ENCODE data around the gene MAST4.
A peak's percentile ranks its signal among the peaks of the same experiment; 100 is the strongest.

Gene MAST4

GRCh38 chr5:66896171-66896570, 300.0 kb downstream of the MAST4 start:
- no peak for DNase-seq

- DNase-seq, result no peak
These were observed 301.2 kb downstream of the MAST4 start for GRCh38 chr5:66897356-66897755.

- DNase-seq, result no peak
These were observed 302.2 kb downstream of the MAST4 start for GRCh38 chr5:66898241-66898995.

DNA sequence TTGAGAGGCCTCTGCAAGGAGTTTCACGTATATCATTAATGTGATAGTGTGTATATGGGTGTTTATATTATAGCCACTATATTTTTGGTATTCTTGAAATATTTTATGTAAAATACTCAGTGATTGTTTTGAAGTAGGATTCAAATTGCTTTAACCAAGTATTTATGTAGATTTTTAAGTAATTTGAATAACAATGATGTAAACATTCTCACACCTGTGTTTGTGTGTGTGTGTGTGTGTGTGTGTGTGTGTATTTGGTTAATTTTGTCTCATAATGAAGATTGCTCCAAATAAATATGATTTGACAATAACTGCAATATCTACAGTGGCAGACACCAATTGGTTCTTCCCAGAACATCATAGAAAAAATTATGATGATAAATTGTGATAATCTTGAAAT, 307.0 kb downstream of the MAST4 start:
- DNase-seq, result no peak

- DNase-seq, result no peak
These were observed 307.5 kb downstream of the MAST4 start for GRCh38 chr5:66903709-66904108.

DNA sequence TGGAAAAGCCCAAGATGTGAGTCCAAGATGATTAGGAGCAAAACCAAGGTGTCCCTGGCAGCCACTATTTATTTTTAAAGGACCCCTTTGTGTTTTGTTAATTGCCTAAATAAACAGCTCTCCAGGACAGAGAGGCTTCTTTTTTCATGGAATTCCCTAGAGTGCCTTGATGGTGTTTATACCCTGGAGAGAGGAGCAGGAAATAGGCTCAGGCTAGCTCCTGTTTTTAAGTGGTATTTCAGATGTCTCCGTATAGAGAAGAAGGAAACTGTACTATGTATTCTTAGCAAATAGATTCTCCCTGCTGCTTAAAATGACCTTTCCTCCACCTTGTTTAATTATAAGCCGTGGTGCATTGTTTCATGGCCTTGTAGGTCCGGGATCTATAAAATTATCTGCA, 308.0 kb downstream of the MAST4 start:
- DNase-seq, result no peak

DNA sequence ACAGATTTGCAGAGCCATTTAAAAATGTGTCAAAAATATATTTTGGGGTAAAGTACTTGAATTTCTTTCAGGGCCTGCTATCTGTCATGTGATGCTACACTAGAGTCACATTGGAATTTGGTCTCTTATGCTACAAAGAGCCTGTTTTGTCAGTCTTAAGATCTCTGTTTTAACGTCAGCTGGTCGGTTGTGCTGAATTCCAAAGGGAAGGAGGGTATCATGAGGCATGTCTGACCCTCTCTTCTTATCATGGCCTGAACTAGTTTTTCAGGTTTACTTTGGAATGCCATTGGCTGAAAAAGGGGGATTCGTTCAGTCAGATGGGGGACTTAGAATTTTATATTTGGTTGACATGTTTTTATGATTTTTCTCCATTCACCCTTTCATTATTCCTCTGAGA, 309.8 kb downstream of the MAST4 start:
- DNase-seq, result no peak

DNA sequence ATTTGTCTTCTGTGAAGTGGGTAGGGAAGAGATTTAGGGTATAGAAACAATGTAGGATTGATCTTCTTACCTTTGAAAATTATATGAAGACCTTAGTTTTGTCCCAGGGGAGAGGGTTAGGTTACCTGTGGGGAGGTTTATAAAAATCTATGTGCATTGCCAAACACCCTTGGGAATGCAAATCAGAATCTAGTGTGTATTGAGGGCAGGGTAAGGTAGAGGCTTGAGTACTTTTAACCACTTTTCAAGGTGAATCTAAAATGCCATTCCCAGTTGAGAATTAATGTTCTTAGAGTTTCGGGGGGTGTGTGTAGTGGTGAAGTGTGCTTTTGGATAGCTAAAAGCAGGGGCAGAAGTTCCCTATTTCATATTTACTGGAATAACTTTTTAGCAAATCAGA, 312.0 kb downstream of the MAST4 start:
- DNase-seq, result no peak

GRCh38 chr5:66909364-66909763, 313.2 kb downstream of the MAST4 start:
- no peak for DNase-seq

DNA sequence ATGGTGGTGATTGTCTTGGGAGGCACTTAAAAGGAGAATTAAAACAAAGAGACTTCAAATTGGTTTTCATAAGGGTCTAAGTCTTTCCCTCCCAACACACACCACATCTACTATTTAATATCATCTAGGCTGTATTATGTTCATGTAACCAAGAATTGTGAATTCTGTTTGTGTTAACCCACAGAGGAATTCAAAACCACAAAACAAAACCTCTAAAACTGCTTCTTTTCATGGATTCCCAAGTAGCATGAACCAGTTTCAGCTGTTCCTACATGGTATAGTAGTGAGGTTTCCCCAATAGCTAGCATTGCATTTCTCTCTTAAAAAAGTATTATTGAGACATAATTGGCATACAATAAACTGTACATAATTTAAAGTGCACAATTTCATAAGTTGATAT, 316.6 kb downstream of the MAST4 start:
- no peak for DNase-seq

- no peak for DNase-seq
These were observed 319.3 kb downstream of the MAST4 start for GRCh38 chr5:66915531-66915930.

GRCh38 chr5:66922881-66923280, 326.7 kb downstream of the MAST4 start:
- DNase-seq, result no peak

DNA sequence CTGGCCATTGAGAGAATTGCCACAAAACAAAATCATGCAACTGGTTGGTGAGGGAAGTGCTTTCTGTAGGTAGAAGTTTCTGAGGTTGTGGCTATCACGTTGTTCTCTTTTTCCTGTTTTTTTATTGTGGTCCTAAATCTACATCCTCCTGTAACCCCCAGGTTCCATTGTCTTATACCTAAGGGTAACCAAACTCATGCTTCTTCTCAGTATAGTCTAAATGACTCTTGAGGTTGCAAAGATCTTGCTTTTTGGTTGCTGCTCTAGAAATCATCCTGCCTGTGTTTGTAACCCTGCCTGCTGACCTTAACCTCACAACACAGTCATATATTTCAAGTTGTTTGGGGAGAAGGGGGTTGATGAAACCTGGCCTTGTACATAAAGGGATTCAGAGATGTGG, 327.3 kb downstream of the MAST4 start:
- no peak for DNase-seq

DNA sequence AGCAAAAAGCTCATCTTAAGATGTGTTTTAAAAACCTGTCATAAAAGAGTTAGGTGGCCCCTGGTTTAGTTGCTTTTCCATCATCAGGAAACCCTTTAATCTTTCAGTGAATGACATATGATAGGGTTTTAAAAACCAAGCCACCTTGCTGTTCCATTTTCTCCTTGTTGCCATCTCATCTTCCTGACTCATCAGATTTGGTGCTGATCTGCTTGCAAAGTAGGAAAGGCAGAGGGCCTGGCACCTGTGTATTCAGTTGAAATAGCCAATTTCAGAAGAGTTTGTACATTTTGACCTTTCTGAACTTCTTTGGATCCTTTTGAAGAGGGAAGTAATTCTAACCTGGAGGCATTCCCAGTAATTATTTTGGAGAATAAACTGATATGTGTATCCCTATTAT, 327.7 kb downstream of the MAST4 start:
- DNase-seq, result no peak

- no peak for DNase-seq
These were observed 330.9 kb downstream of the MAST4 start for GRCh38 chr5:66927140-66927539.

- DNase-seq, result no peak
These were observed 333.1 kb downstream of the MAST4 start for GRCh38 chr5:66929281-66929680.

GRCh38 chr5:66929995-66930394, 333.8 kb downstream of the MAST4 start:
- DNase-seq, result no peak

DNA sequence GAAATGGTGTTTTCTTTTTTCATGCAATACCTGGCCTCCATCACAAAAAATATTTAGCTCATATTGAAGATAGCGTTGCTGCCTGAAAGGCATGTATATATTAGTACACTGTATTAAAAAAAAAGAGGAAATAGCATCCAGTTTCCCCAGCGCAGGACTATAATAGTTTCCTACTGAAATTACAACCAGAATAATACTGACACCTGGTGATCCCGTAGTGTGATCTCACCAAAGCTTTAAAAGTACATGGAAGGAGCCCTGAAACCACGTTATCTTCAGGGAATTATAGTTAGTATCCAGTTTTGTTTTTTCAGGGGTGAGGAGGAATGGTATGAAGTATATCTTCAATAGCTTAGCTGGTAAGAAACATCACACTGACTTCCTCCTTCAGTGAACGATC, 335.5 kb downstream of the MAST4 start:
- no peak for DNase-seq

GRCh38 chr5:66932457-66932856, 336.3 kb downstream of the MAST4 start:
- no peak for DNase-seq

DNA sequence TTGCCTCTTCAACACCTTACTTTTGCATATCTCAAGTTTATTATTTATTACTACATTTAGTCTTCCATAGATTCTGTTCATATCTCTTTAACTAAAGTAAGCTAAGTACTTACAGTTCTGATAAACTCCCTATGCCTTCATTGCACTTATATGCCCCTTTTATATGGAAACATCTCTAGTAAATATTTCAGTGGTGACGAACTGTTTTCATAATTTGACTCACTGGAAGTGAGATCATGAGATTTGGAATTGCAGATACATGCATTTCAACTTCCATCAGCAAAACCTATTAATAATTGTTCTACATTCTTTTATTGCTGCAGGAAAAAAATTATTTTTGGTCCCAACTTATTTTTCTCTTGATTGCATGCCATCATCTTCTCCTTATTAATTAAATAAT, 336.9 kb downstream of the MAST4 start:
- no peak for DNase-seq

GRCh38 chr5:66939094-66939493, 342.9 kb downstream of the MAST4 start:
- no peak for DNase-seq

DNA sequence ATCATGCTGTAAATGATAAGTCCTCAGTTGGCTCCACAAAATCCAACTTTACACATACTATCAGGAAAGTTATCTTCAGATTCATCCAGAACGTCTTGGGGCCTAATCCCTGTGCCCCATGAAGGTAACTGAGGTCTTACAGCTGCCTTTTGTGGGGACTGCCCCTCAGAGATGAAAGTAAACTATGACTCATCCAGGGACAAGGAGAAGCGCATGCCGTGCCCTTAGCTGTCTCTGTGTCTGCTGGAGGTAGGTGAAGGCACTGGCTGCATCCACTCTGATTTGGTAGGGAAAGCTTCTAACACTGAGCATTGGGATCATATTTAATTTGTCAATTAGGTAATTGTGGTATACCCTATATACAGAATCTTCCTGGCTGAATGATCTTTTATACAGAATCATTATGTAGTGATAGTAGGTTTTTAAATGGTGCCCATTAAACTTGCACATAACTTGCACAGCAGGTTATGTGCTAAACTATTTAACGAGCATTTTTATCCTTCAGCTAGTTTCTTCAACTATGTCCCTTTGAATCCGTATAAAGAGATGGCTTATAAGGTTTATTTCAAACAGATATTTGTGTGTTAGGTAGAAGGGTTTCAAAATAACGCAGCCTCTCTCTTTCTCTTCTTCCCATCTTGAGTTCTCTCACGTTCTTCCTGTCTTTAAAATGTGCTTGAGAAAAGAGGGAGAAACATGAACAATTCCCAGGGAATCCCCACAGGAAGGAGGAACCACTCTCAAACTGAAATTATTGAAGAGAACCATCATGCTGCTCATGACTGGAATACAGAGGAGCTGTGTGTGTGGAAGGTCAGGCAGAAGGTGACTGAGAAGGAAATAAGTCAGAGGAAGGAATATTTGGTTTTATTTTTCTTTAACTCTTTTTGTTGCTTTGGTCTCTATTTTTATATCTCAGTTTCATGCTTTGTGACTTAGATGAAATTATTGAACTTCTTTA, 349.5 kb downstream of the MAST4 start:
- DNase-seq, result no peak

- peak in 1 of 56 donors; percentile 4 for DNase-seq
These were observed 351.3 kb downstream of the MAST4 start for GRCh38 chr5:66947458-66947857.

All from amygdala (tissue), 56 donors.